Neural progenitor cell (in vitro differentiated cells): ENCODE data around the gene RAB3A. TPM values are rescaled to one million over a fixed set of nuclear protein-coding genes. Genes with fewer than 3 reads are reported as not detected.

Experiments
- DNase-seq: peaks from one replicate; pipeline ENCODE4 v3.0.0-alpha.2; 2016; ENCODE audit warnings: low spot score
- H2AFZ ChIP-seq: fragments of 200-600 bp; sonication (generic); replicated peaks from 2 replicates; pipeline ENCODE4 v1.6.1; 2016; ENCODE audit warnings: antibody characterized with exemption
- H3F3A ChIP-seq: fragments of 200-600 bp; sonication (generic); 2 replicates; pipeline ENCODE4 v1.6.1; 2016; ENCODE audit warnings: antibody characterized with exemption, low read depth
- H3K27ac ChIP-seq: fragments of 200-600 bp; sonication (generic); 2 replicates; pipeline ENCODE4 v1.5.1; 2016; ENCODE audit warnings: mild to moderate bottlenecking
- H3K27me3 ChIP-seq: fragments of 200-600 bp; sonication (generic); 2 replicates; pipeline ENCODE4 v1.6.1; 2016; ENCODE audit warnings: mild to moderate bottlenecking, moderate library complexity
- H3K36me3 ChIP-seq: fragments of 200-600 bp; sonication (generic); 2 replicates; pipeline ENCODE4 v1.5.1; 2016
- H3K4me1 ChIP-seq: fragments of 200-600 bp; sonication (generic); 2 replicates; pipeline ENCODE4 v1.6.1; 2016; ENCODE audit warnings: mixed run types
- H3K4me2 ChIP-seq: fragments of 200-600 bp; sonication (generic); 2 replicates; pipeline ENCODE4 v1.6.1; 2016
- H3K4me3 ChIP-seq: fragments of 200-600 bp; sonication (generic); 2 replicates; pipeline ENCODE4 v1.5.1; 2016
- H3K79me2 ChIP-seq: fragments of 200-600 bp; sonication (generic); 2 replicates; pipeline ENCODE4 v1.6.1; 2016; ENCODE audit warnings: low read depth
- H3K9ac ChIP-seq: fragments of 200-600 bp; sonication (generic); 2 replicates; pipeline ENCODE4 v1.6.1; 2016
- H3K9me3 ChIP-seq: fragments of 200-600 bp; sonication (generic); 2 replicates; pipeline ENCODE4 v1.5.1; 2016; ENCODE audit warnings: low read depth
- H4K20me1 ChIP-seq: fragments of 200-600 bp; sonication (generic); 2 replicates; pipeline ENCODE4 v1.6.1; 2016; ENCODE audit warnings: low read depth
- H3K27ac Mint-ChIP-seq: 3 replicates; pipeline ENCODE4 v1.8.0; 2021; ENCODE audit warnings: mixed read lengths
- H3K27me3 Mint-ChIP-seq: 2 replicates; pipeline ENCODE4 v1.8.0; 2022; ENCODE audit warnings: low read depth, mild to moderate bottlenecking, inconsistent platforms, moderate library complexity, mixed read lengths; ENCODE audit not compliant: insufficient read depth
- H3K36me3 Mint-ChIP-seq: 3 replicates; pipeline ENCODE4 v1.8.0; 2021; ENCODE audit warnings: mixed read lengths
- H3K4me1 Mint-ChIP-seq: 3 replicates; pipeline ENCODE4 v1.8.0; 2021; ENCODE audit warnings: mixed read lengths
- H3K4me3 Mint-ChIP-seq: 3 replicates; pipeline ENCODE4 v1.8.0; 2021; ENCODE audit warnings: mild to moderate bottlenecking, moderate library complexity, mixed read lengths
- H3K9me3 Mint-ChIP-seq: 3 replicates; pipeline ENCODE4 v1.8.0; 2020; ENCODE audit warnings: mixed read lengths
- CTCF ChIP-seq: fragments of 200-600 bp; sonication (generic); IDR thresholded peaks from 2 replicates; pipeline ENCODE4 v1.5.1; 2017; ENCODE audit warnings: antibody characterized with exemption, mild to moderate bottlenecking
- EZH2 ChIP-seq: fragments of 200-600 bp; sonication (generic); IDR thresholded peaks from 2 replicates; pipeline ENCODE4 v1.6.1; 2017; ENCODE audit warnings: antibody characterized with exemption, mild to moderate bottlenecking, moderate library complexity
- EZH2phosphoT487 ChIP-seq: fragments of 200-600 bp; sonication (generic); IDR thresholded peaks from 2 replicates; pipeline ENCODE4 v1.6.1; 2017; ENCODE audit warnings: antibody characterized with exemption
- total RNA-seq: library from RNA; depleted of rRNA; stranded (reverse); fragments of >200 nt; gene quantifications from 2 replicates; pipeline ENCODE4 v1.2.3, GENCODE V29; 2015; ENCODE audit warnings: low replicate concordance

RAB3A gene
- total RNA-seq, 1 donor from 2014 or later, result 1.1 TPM

GRCh38 chr19:18225702-18226468 is 22.0 kb upstream of the RAB3A start, which contains the start of gene PDE4C:
TSS of gene PDE4C (minus strand) at chr19:18226438. CDS start at chr19:18226415, 23 bp downstream.
- DNase-seq, result peak; percentile 35
- no peaks in the 10 kb centered on the region for H3K9me3 Mint-ChIP-seq
- no peak for TF ChIP-seq CTCF
- no peak for TF ChIP-seq EZH2
- TF ChIP-seq EZH2phosphoT487, result no peak
- H3K36me3 Mint-ChIP-seq, result no peaks in the 10 kb centered on the region
- peaks cover 32% of the 10 kb centered on the region for H3F3A ChIP-seq
- H3K4me3 Mint-ChIP-seq, result peak within 1 kb of the TSS; percentile 93
- no peak within 1 kb of the TSS for H3K9ac ChIP-seq
- H3K9me3 ChIP-seq, result no peaks in the 10 kb centered on the region
- peaks cover 52% of the 10 kb centered on the region for H3K27me3 ChIP-seq
- H3K4me2 ChIP-seq, result peak within 1 kb of the TSS; percentile 75
- H2AFZ ChIP-seq, result no peak within 1 kb of the TSS
- H3K4me1 ChIP-seq, result peaks cover 4% of the 10 kb centered on the region
- peaks cover 17% of the 10 kb centered on the region for H3K4me1 Mint-ChIP-seq
- H3K27ac ChIP-seq, result no peak within 1 kb of the TSS
- peak within 1 kb of the TSS; percentile 57 for H3K27ac Mint-ChIP-seq
- peaks cover 18% of the 10 kb centered on the region for H4K20me1 ChIP-seq
- H3K4me3 ChIP-seq, result no peak within 1 kb of the TSS
- no peaks in the 10 kb centered on the region for H3K36me3 ChIP-seq
- peaks cover 59% of the 10 kb centered on the region for H3K27me3 Mint-ChIP-seq
- H3K79me2 ChIP-seq, result no peaks in the 10 kb centered on the region

- Histone ChIP-seq H3K4me2 (peak overlapping the region; percentile 75), H3K79me2 (no peaks in the 10 kb centered on the region), H3K9ac (no peak overlapping the region), H3K27ac (no peak overlapping the region), H4K20me1 (peaks cover 18% of the 10 kb centered on the region), H3K4me1 (peaks cover 4% of the 10 kb centered on the region), H3K4me3 (peak overlapping the region; percentile 56), H2AFZ (no peak overlapping the region), H3K36me3 (no peaks in the 10 kb centered on the region), H3K27me3 (peaks cover 52% of the 10 kb centered on the region), H3K9me3 (no peaks in the 10 kb centered on the region), H3F3A (peaks cover 32% of the 10 kb centered on the region)
- no peak for DNase-seq
- no peaks in the 10 kb centered on the region for H3K36me3 Mint-ChIP-seq
- no peak for TF ChIP-seq CTCF
- peak; percentile 46 for TF ChIP-seq EZH2phosphoT487
- TF ChIP-seq EZH2, result peak; percentile 89
- H3K4me3 Mint-ChIP-seq, result peak overlapping the region; percentile 93
- H3K4me1 Mint-ChIP-seq, result peaks cover 19% of the 10 kb centered on the region
- H3K27me3 Mint-ChIP-seq, result peaks cover 57% of the 10 kb centered on the region
- H3K9me3 Mint-ChIP-seq, result no peaks in the 10 kb centered on the region
- H3K27ac Mint-ChIP-seq, result no peak overlapping the region
Measured at GRCh38 chr19:18225355-18225701, 21.5 kb upstream of the RAB3A start.

- Mint-ChIP-seq H3K27ac (peak overlapping the region; percentile 87), H3K27me3 (peaks cover 58% of the 10 kb centered on the region), H3K4me1 (peaks cover 22% of the 10 kb centered on the region), H3K9me3 (no peaks in the 10 kb centered on the region), H3K4me3 (peak overlapping the region; percentile 93), H3K36me3 (no peaks in the 10 kb centered on the region)
- H4K20me1 ChIP-seq, result peaks cover 21% of the 10 kb centered on the region
- peaks cover 4% of the 10 kb centered on the region for H3K4me1 ChIP-seq
- DNase-seq, result peak; percentile 99
- no peak overlapping the region for H3K9ac ChIP-seq
- peak; percentile 90 for TF ChIP-seq EZH2
- no peak for TF ChIP-seq CTCF
- TF ChIP-seq EZH2phosphoT487, result peak; percentile 82
- peak overlapping the region; percentile 56 for H3K4me3 ChIP-seq
- H3K9me3 ChIP-seq, result no peaks in the 10 kb centered on the region
- no peaks in the 10 kb centered on the region for H3K79me2 ChIP-seq
- H3K4me2 ChIP-seq, result peak overlapping the region; percentile 75
- H2AFZ ChIP-seq, result peak overlapping the region; percentile 93
- no peaks in the 10 kb centered on the region for H3K36me3 ChIP-seq
- peaks cover 32% of the 10 kb centered on the region for H3F3A ChIP-seq
- peaks cover 56% of the 10 kb centered on the region for H3K27me3 ChIP-seq
- H3K27ac ChIP-seq, result no peak overlapping the region
Measured at GRCh38 chr19:18224525-18225354, 20.9 kb upstream of the RAB3A start.
